Hematopoietic multipotent progenitor cell (in vitro differentiated cells): ENCODE data around the gene EFR3B. TPM values are rescaled to one million over a fixed set of nuclear protein-coding genes. Genes with fewer than 3 reads are reported as not detected.

Experiments
- DNase-seq, 3 donors: peaks; one replicate each; pipeline ENCODE4 v3.0.0-alpha.2; 2011 to 2015; ENCODE audit warnings: low read depth in 2 of 3, low spot score in 2 of 3
- total RNA-seq: library from RNA; depleted of rRNA; stranded (reverse); fragments of >200 nt; gene quantifications from one replicate; pipeline ENCODE4 v1.2.3, GENCODE V29; 2012

Gene EFR3B
- total RNA-seq, 1 donor, result 0.27 TPM

DNA sequence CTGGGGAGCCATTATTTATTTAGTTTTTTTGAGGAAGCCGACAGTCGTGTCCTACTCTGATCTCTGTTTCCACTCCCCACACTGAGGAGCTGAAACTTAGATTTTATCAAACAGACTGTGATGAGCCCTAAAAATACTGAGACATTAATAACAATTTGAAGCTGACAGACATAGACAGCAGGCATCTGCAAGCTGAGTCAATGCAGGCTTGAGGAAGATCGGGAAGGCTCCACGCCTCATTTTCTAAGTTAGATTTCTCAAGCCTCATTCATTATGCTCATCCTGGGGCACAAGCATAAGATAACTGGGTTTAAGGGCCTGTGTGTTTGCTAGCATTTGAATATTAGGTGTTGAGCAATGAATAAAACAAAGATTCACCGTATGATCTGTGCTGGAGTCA lies 26.3 kb downstream of the EFR3B start:
- no peak for DNase-seq

DNA sequence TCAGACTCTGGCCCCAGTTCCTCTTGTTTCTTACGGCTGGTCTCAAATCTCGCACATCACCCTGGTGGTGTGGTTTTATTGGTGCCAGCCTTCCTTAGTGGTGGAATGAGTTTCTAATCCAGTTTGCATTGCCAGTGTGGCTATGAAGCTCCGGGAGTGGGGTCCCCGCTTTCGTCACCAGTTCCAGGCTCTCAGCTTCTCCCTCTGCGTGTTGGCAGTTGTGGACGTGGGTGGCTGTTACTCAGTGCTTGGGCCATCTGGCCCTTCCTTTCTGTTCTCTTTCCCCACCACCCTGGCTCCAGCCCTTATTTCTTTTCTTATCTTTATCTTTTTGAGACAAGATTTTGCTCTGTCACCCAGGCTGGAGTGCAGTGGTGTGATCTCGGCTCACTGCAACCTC lies 30.1 kb downstream of the EFR3B start:
- DNase-seq, result no peak

DNA sequence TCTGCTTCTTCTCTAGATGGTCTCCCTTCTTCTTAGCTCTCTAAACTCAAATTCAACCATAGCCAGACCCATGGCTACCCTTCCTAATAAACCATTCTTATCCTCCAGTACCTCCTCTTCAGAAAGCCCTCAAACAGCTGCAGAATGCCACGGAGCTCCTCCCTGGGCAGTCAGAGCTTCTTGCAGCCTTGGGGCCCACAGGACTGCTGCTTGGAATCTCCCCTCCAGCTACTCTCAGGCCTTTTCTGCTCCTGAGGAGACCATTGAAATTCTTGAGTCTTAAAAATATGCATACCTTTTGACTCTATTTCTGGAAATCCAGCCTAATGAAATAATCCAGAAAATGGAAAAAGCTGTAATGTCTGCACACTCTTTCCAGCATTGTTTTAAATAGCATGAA lies 30.7 kb downstream of the EFR3B start:
- DNase-seq, result no peak

DNA sequence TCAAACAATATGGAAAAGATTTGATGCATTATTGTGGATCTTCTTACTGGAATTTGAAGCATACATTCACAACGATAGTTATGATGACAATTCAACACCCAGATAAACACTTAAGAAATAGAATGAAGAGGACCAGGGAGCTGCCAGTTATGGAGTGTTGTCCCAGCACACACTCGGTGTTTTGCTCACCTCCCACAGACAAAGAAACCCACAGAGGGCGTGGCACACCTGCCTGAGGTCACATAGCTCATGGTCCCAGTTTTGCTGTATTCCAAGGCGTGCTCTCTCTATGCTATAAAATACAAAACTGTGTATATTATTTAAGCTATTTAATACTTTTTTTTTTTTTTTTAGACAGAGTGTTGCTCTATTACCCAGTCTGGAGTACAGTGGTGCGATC lies 31.1 kb downstream of the EFR3B start:
- DNase-seq, result no peak

DNA sequence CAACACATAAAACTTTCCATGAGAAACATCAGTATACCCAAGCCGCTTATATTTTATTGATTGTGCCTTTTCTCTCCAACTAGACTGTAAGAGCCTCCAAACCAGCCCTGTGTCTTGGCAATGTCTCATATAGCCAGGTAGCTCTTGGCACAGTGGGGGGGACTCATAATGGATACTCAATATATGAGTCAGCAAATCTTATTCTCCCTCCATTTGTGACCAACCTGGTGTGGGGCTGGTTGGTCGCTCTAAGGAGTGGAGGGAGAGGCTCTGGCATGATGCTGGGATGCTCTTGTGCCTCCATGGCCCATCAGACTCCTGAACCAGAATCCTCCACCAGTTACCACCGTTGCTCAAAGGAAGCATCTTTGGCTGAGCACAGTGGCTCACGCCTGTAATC lies 32.0 kb downstream of the EFR3B start:
- DNase-seq, result no peak

DNA sequence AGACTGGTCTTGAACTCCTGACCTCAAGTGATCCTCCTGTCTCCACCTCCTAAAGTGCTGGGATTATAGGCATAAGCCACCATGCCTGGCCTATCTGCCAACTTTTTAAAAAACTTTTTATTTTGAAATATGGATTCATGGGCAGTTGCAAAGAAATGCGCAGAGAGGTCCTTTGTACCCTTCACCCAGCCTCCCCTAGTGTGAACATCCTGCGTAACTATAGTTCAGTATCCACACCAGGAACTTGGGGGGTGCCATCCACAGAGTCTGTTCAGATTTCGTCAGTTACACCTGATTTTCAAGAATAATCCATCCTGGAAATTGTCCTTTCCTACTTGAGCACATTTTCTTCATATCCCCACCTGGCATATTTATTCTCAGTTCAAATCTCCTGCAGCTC lies 33.0 kb downstream of the EFR3B start:
- DNase-seq, result no peak

DNA sequence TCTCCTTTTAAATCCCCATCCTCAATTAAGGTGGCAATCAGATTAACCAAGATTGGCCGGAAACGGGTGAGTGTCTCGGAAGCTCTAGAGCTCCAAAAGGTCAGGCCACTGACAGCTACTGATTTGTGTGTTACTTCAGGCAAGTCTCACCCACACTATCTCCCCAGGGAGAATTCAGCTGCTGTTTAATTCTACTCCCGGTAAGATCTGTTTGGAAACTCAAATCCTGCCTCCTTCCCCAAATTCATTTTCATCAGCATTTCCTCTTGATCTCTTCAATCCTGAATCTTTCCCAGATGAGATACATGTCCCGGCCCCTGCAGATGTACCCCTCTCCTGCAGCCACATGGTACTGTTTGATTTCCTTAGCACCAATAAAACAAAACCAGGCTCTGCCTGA lies 34.9 kb downstream of the EFR3B start:
- DNase-seq, result no peak

DNA sequence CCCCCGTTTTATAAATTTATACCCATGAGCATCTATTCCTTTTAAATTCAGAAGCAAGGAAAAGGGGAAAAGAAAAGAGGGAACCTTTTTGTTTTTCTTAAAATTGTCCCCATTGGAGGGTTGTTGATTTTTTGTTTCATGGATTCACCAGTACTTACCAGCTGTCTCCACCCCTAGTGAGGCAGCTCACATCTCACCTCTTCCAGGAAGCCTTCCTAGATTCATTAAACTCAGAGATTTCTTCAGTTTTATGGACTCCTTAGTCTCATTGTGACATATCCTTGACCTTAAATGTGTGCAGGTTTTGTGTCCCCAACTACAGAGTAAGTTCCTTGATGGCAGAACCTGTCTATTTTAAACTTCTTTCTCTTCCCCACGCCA lies 35.9 kb downstream of the EFR3B start:
- no peak for DNase-seq

DNA sequence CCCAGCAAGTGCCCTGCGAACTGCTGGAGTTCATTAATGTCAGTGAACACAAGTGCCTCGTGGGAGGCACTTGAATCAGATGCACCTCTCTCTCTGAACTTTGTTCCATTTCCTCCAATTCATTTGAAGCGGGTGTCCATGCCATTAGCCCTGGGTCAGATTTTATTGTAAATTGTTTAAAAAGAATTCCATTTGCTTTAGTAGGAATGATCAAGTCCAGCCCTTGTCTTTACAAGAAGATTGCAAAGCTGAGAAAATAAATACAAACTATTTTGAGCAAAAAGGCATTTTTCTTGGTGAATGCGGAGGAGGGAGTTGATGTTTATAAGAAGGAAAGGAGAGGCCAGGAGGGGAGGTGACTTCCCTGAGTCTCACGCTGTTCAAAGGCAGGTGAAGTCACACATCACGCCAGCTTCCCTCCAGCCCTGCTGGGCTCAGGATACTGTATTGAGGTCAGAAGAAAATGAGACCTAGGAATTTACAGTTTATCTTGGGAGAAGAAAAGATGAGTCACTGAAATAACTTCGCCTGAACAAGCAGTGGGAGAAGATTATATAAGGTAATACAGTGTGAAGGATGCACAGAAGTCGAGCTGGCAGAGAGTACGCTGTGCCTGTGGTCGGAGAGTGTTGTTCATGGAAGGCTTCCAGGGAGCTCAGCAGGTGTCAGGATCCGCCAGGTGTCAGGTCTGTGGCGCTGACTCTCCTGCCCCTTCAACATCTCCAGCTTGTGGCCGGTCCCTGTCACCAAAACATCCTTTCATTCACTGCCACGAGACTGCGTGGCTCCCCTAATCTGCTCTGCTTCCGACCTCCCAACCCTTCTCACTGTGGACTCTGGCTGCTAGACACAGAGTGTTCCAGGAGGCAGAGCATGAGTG lies 36.5 kb downstream of the EFR3B start:
- DNase-seq, result no peak

DNA sequence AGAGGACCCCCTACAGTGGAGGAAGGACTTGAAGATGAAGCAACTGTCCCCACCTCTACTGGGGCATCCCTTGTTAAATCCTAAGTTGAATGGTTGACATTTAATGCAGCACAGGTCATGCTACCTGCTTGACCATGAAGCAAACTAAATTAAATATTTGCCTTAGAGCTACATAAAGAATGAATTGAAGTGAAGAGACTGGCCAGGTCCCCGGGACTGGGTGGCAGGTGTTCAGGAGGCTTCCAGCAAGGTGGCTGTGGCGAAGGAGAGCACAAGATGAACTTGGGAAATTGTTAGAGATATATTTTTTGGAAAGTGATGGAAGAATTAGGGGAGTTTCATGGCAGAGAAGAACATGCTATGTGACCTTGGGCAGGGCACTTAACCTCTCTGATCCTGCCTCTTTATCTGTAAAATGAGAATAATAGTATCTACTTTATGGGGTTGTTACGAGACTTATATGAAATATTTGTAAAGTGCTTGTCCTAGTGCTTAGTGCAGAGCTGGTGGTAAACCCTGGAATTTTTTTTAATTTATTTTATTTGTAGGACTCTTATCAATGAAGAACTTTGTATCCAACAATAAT lies 37.3 kb downstream of the EFR3B start:
- DNase-seq, result no peak

DNA sequence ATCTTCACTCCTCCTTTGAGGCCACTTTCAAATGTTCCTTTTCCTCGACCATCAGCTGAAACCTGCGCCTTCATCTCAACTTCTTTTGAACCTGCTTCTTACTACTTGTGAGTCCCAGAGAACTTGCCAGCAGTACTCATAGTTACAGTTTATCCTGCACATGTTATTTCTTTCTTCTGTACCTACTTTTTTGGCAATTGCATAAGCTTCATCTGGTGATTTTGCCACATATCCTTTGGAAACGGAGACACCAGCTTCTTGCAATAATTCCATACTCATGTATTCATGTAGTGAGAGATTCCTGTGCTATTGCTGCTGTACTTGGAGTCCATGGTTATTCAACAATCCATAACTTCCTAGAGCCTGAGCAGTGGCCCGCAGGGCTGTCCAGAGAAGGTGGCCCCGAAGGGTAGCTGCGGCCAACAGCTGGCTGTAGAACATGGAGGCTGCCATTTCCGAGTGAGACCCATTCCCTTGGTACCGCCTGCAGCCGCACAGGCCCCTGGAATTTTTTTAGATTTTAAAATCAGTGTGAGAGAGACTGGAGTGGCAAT lies 39.4 kb downstream of the EFR3B start:
- DNase-seq, result no peak

DNA sequence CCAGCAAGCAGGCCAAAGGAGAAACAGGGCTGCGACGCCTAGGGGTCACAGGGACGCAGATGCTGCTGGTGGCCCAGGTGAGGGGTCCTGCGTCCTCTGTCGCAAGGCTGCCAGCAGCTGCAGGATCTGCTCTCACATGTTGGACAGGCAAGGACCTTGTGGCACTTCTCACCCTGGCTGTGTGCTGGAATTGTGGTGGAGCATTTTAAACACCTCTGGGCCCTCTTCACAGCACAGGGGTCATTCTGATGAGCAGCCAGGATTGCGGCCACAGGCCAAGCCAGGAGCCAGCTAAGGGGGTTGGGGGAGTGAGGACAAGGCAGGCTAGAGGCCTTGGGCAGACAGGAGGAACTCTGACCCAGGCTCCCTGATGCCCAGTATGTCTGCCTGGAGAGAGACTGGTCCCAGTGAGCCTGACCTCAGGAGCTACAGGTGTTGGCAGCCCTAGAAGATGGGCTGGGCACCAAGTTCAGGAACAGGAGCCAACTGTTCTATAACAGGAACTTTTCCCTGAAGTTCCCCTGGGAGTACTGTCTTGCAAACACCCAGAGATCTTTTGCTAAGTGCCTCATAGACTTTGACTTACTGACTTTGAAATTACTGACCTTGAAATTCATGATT lies 40.2 kb downstream of the EFR3B start:
- DNase-seq, result no peak

DNA sequence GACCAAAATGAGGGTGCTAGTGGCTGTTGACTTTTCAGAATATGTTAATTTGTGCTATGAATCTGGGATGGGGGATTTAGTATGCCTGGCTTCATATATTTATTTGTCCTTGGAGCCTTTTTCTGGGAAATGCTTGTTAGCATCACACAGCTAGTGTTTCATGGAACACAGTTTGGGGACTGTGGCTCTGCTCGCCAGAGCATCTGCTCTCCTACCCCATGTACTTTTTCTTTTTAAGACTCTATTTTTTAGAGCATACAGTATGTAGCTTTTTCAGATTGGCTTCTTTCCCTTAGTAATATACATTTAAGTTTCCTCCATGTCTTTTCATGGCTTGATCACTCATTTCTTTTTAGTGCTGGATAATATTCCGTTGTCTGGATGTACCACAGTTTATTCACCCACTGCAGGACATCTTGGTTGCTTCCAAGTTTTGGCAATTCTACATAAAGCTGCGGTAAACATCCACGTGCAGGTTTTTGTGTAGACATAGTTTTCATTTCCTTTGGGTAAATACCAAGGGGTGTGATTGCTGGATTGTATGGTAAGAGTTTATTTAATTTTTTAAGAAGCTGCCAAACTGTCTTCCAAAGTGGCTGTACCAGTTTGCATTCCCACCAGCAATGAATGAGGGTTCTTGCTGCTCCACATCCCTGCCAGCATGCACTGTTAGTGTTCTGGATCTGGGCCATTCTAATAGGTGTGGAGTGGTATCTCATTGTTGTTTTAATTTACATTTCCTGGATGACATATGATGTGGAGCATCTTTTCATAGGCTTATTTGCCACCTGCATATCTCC lies 44.1 kb downstream of the EFR3B start:
- DNase-seq, result no peak

DNA sequence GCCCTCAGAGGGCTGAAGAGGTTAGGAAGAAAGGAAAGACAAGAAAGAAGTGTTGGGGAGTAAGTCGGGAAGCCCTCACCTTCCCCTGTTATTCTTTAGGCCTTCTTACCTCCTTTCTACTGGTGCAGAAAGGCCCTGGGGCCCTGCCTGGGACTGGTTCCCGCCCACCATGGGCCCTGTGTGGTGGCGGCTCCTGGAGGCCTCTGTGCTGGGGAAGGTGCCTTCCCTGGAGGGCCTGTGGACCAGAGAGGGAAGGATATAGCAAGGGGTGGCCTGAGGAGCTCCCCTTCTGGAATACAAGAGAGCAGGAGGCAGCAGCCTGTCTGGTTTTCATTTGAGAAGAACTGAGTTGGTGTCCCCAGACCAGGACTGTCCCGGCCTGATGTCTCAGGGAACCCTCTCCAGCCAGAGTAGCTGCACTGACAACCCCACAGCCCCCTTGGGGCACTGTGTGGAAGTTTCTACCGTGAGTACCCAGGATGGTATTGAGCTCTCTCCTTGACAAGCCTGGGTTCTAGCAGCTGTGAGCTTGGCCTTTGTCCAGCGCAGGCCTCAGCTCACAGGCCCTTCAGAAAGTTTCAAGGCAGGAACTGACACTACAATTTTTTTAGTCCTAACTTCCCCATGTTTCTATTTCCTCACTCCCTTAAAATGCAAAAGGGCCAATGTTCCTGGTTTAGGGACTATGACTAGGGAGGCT lies 47.1 kb downstream of the EFR3B start:
- DNase-seq, result peak in 1 of 3 donors; percentile 22

DNA sequence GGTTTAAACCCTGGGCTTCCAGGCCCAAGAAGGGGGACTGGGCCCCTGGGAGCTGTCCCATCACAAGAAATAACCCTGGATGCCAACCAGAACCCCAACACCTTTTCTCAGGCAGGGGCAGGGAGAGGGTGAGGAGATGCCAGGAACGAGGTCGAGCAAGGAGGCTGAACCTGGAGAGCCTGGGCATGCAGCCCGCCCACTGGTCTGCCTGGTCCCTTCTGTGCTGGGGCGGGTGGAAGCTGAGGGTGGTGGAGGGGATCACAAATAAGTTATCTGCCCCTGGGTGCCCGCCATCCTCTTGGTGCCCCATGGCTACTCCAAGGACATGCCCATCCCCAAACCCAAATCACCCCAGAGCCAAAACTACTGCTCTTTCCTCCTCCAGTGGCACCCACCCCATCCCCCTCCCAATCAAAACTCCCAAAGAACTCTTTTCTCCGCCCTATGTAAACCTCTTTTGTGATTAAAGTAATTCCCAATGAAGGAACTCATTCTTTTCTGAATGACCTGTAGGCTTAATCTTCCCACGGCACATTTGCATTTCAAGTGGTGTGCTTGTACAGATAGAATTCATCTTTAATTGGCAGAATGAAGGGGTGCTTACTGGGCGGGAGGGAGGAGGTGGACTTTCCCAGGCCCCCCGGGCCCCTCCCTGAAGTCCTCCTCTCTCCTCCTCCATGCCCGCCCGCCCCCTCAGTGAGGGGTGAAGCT lies 47.9 kb downstream of the EFR3B start:
- DNase-seq, result no peak

DNA sequence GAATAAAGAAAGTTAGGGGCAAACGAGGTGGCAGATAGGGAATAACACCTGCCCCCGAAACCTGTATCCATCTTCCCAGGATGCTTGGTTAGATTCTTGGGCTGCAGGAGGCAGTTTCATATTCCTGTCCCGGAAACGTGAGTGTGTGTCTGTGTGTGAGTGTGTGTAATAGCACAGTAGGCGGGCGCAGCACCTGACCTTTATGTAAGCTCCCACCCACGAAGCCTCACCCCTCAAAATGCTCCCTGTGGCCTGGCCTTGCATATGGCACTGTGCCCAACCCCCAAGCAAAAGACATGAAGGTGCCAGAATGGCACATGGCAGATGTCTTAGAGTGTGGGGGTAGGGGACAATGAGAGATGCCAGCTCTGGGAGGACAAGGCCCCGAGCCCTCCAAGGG lies 48.9 kb downstream of the EFR3B start:
- DNase-seq, result no peak

DNA sequence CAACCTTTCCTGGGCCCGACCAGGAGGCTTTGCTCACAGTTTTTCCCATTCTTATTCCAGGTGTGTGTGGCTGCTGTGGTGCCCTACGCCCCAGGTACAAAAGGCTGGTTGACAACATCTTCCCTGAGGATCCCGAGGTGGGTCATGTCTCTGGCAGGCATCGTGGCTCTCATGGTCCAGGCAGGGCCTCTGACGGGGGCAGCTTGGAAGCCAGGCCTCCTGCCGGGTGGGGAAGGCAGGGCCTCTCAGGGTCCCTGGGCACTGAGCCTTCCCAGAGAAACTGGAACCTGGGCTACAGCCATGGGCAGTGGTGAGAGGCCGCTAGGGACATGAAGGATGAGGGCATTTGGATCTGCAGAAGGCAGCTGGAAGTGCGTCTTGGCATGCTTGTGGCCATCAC lies 49.4 kb downstream of the EFR3B start:
- no peak for DNase-seq

DNA sequence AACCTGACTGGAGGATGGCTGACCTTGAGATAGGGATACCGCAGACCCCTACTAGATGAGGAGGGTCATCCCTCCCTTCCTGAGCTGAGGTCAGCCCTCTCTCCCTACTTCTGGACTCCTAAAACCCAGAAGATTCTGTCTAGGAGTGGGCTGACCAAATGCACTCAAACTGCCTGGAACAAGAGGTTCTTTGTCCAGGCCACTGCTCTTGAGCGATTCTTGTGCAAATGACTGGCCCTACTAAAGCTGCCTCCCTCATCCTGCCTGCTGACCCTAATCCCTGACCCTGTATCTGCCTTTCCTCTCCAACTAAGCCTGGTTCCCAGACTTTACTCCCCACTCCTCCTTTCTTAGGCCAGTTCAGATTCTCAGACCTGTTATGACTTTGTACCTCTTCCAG lies 56.2 kb downstream of the EFR3B start:
- no peak for DNase-seq

DNA sequence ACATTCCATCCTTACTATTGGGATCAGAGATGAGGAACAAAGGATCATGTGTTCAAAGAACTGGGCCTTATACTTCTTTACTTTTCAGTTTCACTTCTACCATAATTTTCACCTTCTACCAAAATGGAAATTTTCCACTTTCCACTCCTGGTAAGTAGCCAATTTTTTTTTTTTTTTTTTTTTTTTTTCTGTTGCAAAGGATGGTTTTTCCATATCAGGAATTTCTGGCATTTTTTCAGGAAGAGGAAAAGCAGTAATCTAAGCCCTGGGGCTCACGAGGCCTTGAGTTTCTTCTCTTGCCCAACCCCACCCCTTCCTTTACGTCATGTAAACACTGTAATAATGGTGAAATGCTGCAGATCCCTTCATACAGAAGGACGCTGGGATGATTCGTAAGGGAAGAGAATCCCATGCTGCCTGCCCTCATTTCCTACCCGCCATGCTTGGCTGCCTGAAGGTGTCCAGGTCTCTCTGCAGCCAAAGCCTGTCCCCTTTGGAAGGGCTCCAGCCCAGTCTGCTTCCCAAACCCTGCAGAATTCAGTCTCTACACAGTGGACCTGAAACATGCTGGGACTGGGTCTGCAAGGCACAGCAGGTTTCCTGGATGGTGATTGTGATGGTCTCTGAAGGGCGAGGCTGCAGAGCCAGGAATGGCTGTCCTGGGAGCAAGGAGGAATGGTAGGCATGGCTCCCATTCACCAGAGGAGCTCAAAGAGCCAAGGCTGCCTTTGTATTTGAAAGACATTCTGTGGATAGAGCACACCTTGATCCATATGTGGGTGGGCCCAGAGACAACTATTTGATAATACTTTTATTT lies 57.0 kb downstream of the EFR3B start:
- DNase-seq, result no peak
